HepG2 (cell line): ENCODE results near the gene TRIM7. TPM values are rescaled to one million over a fixed set of nuclear protein-coding genes. Genes with fewer than 3 reads are reported as not detected.

ENCODE experiments used
- ARID2 ChIP-seq: sonication (generic); formaldehyde crosslinking; IDR thresholded peaks from 2 replicates; pipeline ENCODE4 v1.8.1; 2022; ENCODE audit warnings: mild to moderate bottlenecking, missing genetic modification reagents, borderline replicate concordance
- CBFB ChIP-seq: sonication (generic); formaldehyde crosslinking; IDR thresholded peaks from 2 replicates; pipeline ENCODE4 v1.4.0; 2020; ENCODE audit warnings: missing genetic modification reagents
- CEBPZ ChIP-seq: IDR thresholded peaks from 2 replicates; pipeline ENCODE4 v1.6.1; 2012; ENCODE audit warnings: low read length, improper control_type of control experiment
- HOXD1 ChIP-seq: sonication (generic); formaldehyde crosslinking; IDR thresholded peaks from 2 replicates; pipeline ENCODE4 v1.5.0; 2020; ENCODE audit warnings: missing genetic modification reagents
- IRX3 ChIP-seq: sonication (generic); formaldehyde crosslinking; IDR thresholded peaks from 2 replicates; pipeline ENCODE4 v1.8.1; 2023; ENCODE audit warnings: mild to moderate bottlenecking, low read depth, missing genetic modification reagents, borderline replicate concordance
- NFATC3 ChIP-seq: sonication (generic); formaldehyde crosslinking; IDR thresholded peaks from 2 replicates; pipeline ENCODE4 v1.5.1; 2020; ENCODE audit warnings: mild to moderate bottlenecking, missing genetic modification reagents
- SALL1 ChIP-seq: sonication (generic); formaldehyde crosslinking; IDR thresholded peaks from 2 replicates; pipeline ENCODE4 v1.8.0; 2022; ENCODE audit warnings: mild to moderate bottlenecking, missing genetic modification reagents
- SNAI1 ChIP-seq: sonication (generic); formaldehyde crosslinking; IDR thresholded peaks from 2 replicates; pipeline ENCODE4 v1.5.0; 2020; ENCODE audit warnings: mild to moderate bottlenecking, missing genetic modification reagents, borderline replicate concordance
- ZBTB14 ChIP-seq: sonication (generic); formaldehyde crosslinking; IDR thresholded peaks from 2 replicates; pipeline ENCODE4 v1.4.0; 2020; ENCODE audit warnings: missing genetic modification reagents
- ZBTB42 ChIP-seq: sonication (generic); formaldehyde crosslinking; IDR thresholded peaks from 2 replicates; pipeline ENCODE4 v1.5.0; 2020; ENCODE audit warnings: mild to moderate bottlenecking, missing genetic modification reagents
- ZIK1 ChIP-seq: sonication (generic); formaldehyde crosslinking; IDR thresholded peaks from 2 replicates; pipeline ENCODE4 v1.5.0; 2020; ENCODE audit warnings: mild to moderate bottlenecking, low read depth, missing genetic modification reagents, borderline replicate concordance
- ZNF281 ChIP-seq: sonication (generic); formaldehyde crosslinking; IDR thresholded peaks from 2 replicates; pipeline ENCODE4 v1.4.0; 2020; ENCODE audit warnings: missing genetic modification reagents, borderline replicate concordance
- ZNF329 ChIP-seq: sonication (generic); formaldehyde crosslinking; IDR thresholded peaks from 2 replicates; pipeline ENCODE4 v1.9.0; 2021; ENCODE audit warnings: low read depth, mild to moderate bottlenecking, missing genetic modification reagents
- ZNF768 ChIP-seq: sonication (generic); formaldehyde crosslinking; IDR thresholded peaks from 2 replicates; pipeline ENCODE4 v1.4.0; 2020; ENCODE audit warnings: missing genetic modification reagents
- polyA plus RNA-seq, 8 experiments: library from polyadenylated mRNA; depleted of rRNA in 3 of 8; stranded (reverse) in 7 of 8; unstranded in 1 of 8; fragments of >200 nt; fragmentation: Illumina TruSeq in 4 of 8; extraction: Trizol in 4 of 8; gene quantifications; 2 replicates each; pipeline versions ENCODE4 v1.2.1 to v1.2.3, GENCODE V29; 2011 to 2016; ENCODE audit warnings: low read depth in 4 of 8, missing spikeins in 1 of 8, mixed read lengths in 1 of 8; ENCODE audit not compliant: insufficient read depth in 1 of 8
- total RNA-seq, 5 experiments: library from RNA; depleted of rRNA; stranded (reverse); fragments of >200 nt; fragmentation: Illumina TruSeq; extraction: Trizol; gene quantifications; 2 replicates each; pipeline ENCODE4 v1.2.3, GENCODE V29; 2016; ENCODE audit warnings: low read depth in 1 of 5
- TF ChIP-seq, protein P1 (sequence below): sonication (generic); formaldehyde crosslinking; IDR thresholded peaks from 2 replicates; pipeline ENCODE4 v1.5.1; 2020; ENCODE audit warnings: missing genetic modification reagents, mild to moderate bottlenecking, borderline replicate concordance
- TF ChIP-seq, protein P2 (sequence below): sonication (generic); formaldehyde crosslinking; IDR thresholded peaks from 2 replicates; pipeline ENCODE4 v1.4.0; 2020; ENCODE audit warnings: missing genetic modification reagents; ENCODE audit errors: not compliant biosample characterization
- TF ChIP-seq, protein P3 (sequence below): sonication (generic); formaldehyde crosslinking; conservative IDR thresholded peaks from 2 replicates; pipeline ENCODE4 v1.8.0; 2022; ENCODE audit warnings: mild to moderate bottlenecking, moderate library complexity, missing genetic modification reagents

The TRIM7 gene
- total and polyA plus RNA-seq, 2 of the 13 experiments (the other 11 are each of a cell fraction or from before 2014, with no cell fraction given) = 0.13 TPM; not detected in 1

- TF ChIP-seq ZNF281 (CRISPR knock-in tag) = no peak
- no peak for TF ChIP-seq NFATC3
- TF ChIP-seq ZNF768 (CRISPR knock-in tag) = peak; percentile 34; the same call in 1 of the 2 replicates
- no peak for TF ChIP-seq ARID2 (CRISPR knock-in tag)
- no peak for TF ChIP-seq ZNF329 (CRISPR knock-in tag)
- TF ChIP-seq SALL1 = peak; percentile 55
- TF ChIP-seq, protein P1, sequence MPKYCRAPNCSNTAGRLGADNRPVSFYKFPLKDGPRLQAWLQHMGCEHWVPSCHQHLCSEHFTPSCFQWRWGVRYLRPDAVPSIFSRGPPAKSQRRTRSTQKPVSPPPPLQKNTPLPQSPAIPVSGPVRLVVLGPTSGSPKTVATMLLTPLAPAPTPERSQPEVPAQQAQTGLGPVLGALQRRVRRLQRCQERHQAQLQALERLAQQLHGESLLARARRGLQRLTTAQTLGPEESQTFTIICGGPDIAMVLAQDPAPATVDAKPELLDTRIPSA (CRISPR knock-in tag) = no peak; the same call in 1 of the 2 replicates
- TF ChIP-seq ZBTB14 (CRISPR knock-in tag) = no peak
- TF ChIP-seq IRX3 (CRISPR knock-in tag) = no peak
- peak; percentile 60 for TF ChIP-seq CBFB (CRISPR knock-in tag)
- TF ChIP-seq HOXD1 = no peak; the same call in 1 of the 2 replicates
- no peak for TF ChIP-seq ZBTB42 (CRISPR knock-in tag)
- no peak; the same call in 1 of the 2 replicates for TF ChIP-seq SNAI1 (CRISPR knock-in tag)
- TF ChIP-seq ZIK1 (CRISPR knock-in tag) = no peak
- TF ChIP-seq, protein P2, sequence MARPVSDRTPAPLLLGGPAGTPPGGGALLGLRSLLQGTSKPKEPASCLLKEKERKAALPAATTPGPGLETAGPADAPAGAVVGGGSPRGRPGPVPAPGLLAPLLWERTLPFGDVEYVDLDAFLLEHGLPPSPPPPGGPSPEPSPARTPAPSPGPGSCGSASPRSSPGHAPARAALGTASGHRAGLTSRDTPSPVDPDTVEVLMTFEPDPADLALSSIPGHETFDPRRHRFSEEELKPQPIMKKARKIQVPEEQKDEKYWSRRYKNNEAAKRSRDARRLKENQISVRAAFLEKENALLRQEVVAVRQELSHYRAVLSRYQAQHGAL (CRISPR knock-in tag) = no peak
- no peak for TF ChIP-seq CEBPZ
- TF ChIP-seq, protein P3, sequence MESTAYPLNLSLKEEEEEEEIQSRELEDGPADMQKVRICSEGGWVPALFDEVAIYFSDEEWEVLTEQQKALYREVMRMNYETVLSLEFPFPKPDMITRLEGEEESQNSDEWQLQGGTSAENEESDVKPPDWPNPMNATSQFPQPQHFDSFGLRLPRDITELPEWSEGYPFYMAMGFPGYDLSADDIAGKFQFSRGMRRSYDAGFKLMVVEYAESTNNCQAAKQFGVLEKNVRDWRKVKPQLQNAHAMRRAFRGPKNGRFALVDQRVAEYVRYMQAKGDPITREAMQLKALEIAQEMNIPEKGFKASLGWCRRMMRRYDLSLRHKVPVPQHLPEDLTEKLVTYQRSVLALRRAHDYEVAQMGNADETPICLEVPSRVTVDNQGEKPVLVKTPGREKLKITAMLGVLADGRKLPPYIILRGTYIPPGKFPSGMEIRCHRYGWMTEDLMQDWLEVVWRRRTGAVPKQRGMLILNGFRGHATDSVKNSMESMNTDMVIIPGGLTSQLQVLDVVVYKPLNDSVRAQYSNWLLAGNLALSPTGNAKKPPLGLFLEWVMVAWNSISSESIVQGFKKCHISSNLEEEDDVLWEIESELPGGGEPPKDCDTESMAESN = peak; percentile 80; the same call in 1 of the 2 replicates
These were observed 18.2 kb upstream of the TRIM7 start, which contains the start of gene TRIM41 (continued) for GRCh38 chr5:181223058-181223728.
